DMS153 treated with DMSO at 0.1 percent for 48 hours (cell line): ENCODE results near the gene KIF9.
"Not testable (repeated sequence)": the region's sequence is repeated elsewhere in the genome, so short reads cannot be mapped to it uniquely, and the experiment has no call there.

Source experiments
- DNase-seq: peaks from one replicate; lab custom pipeline; 2025; ENCODE audit not compliant: unreplicated experiment; lab: John Stamatoyannopoulos, UW

KIF9 gene

GRCh38 chr3:47282424-47283192 lies at the start of gene KIF9, which contains the start of gene KLHL18:
Gene KIF9 (minus strand): TSS chr3:47282799. CDS start chr3:47277374, 5,425 bp downstream.
Gene KLHL18 (plus strand): TSS chr3:47282944. CDS start chr3:47282966, 22 bp downstream.
- peak; percentile 28 for DNase-seq

GRCh38 chr3:47324278-47324865 lies 41.8 kb upstream of the KIF9 start:
- DNase-seq, result peak; percentile 6

GRCh38 chr3:47323431-47324277 lies 41.1 kb upstream of the KIF9 start:
- DNase-seq, result no peak

GRCh38 chr3:47319956-47320355 lies 37.4 kb upstream of the KIF9 start:
- no peak for DNase-seq

GRCh38 chr3:47318916-47319315 lies 36.3 kb upstream of the KIF9 start:
- no peak for DNase-seq

GRCh38 chr3:47316151-47316550 lies 33.6 kb upstream of the KIF9 start:
- not testable (repeated sequence) for DNase-seq

- no peak for DNase-seq
Measured at GRCh38 chr3:47315069-47315647, 32.6 kb upstream of the KIF9 start.

GRCh38 chr3:47314056-47314764 lies 31.6 kb upstream of the KIF9 start:
- DNase-seq, result no peak

GRCh38 chr3:47313341-47314055 lies 30.9 kb upstream of the KIF9 start:
- DNase-seq, result no peak

- no peak for DNase-seq
Measured at GRCh38 chr3:47310391-47310790, 27.8 kb upstream of the KIF9 start.

- DNase-seq, result not testable (repeated sequence)
Measured at GRCh38 chr3:47309231-47309630, 26.6 kb upstream of the KIF9 start.

- no peak for DNase-seq
Measured at GRCh38 chr3:47306022-47306421, 23.4 kb upstream of the KIF9 start.

- no peak for DNase-seq
Measured at GRCh38 chr3:47301456-47301855, 18.9 kb upstream of the KIF9 start.

- DNase-seq, result no peak
Measured at GRCh38 chr3:47299381-47300318, 17.1 kb upstream of the KIF9 start.

GRCh38 chr3:47298439-47298838 lies 15.8 kb upstream of the KIF9 start:
- DNase-seq, result no peak

GRCh38 chr3:47296562-47297302 lies 14.1 kb upstream of the KIF9 start:
- no peak for DNase-seq

- no peak for DNase-seq
Measured at GRCh38 chr3:47295976-47296375, 13.4 kb upstream of the KIF9 start.

GRCh38 chr3:47295322-47295721 lies 12.7 kb upstream of the KIF9 start:
- DNase-seq, result no peak
